GM20431 (cell line): ENCODE results near the gene ZNF341.
"Not testable (repeated sequence)": the region's sequence is repeated elsewhere in the genome, so short reads cannot be mapped to it uniquely, and the experiment has no call there.

Source experiments
- in situ Hi-C: fragments of 300-500 bp; cut with MseI, MboI; formaldehyde crosslinking; loops from one replicate; pipeline ENCODE4 v1.15.0; 2020; ENCODE audit warnings: low sequenced_read_pairs; ENCODE audit not compliant: unreplicated experiment

ZNF341 gene

GRCh38 chr20:33731693-33732165 is at the start of gene ZNF341:
TSS of gene ZNF341 (plus strand) at chr20:33731996. CDS start at chr20:33732022, 26 bp downstream.
- in situ Hi-C loops: no loop called here

- in situ Hi-C loops: no loop called here
Measured at GRCh38 chr20:33684533-33685327, 47.1 kb upstream of the ZNF341 start.

- in situ Hi-C loops: no loop called here
Measured at GRCh38 chr20:33685328-33686099, 46.3 kb upstream of the ZNF341 start.

GRCh38 chr20:33686100-33686983 is 45.5 kb upstream of the ZNF341 start, which contains the start of gene E2F1:
TSS of gene E2F1 (minus strand) at chr20:33686385. CDS start at chr20:33686264, 121 bp downstream.
- in situ Hi-C loops: no loop called here

- in situ Hi-C loops: no loop called here
Measured at GRCh38 chr20:33686984-33687366, 44.8 kb upstream of the ZNF341 start.

- in situ Hi-C loops: no loop called here
Measured at GRCh38 chr20:33687370-33687915, 44.4 kb upstream of the ZNF341 start.

- in situ Hi-C loops: no loop called here
Measured at GRCh38 chr20:33687993-33688937, 43.5 kb upstream of the ZNF341 start.

GRCh38 chr20:33688938-33689424 is 42.8 kb upstream of the ZNF341 start:
- in situ Hi-C loops: no loop called here

GRCh38 chr20:33689493-33689892 is 42.3 kb upstream of the ZNF341 start:
- in situ Hi-C loops: no loop called here

- in situ Hi-C loops: no loop called here
Measured at GRCh38 chr20:33689973-33690372, 41.8 kb upstream of the ZNF341 start.

- in situ Hi-C loops: no loop called here
Measured at GRCh38 chr20:33693289-33693688, 38.5 kb upstream of the ZNF341 start.

- in situ Hi-C loops: no loop called here
Measured at GRCh38 chr20:33693741-33694638, 37.8 kb upstream of the ZNF341 start.

- in situ Hi-C loops: no loop called here
Measured at GRCh38 chr20:33694639-33695012, 37.2 kb upstream of the ZNF341 start.

GRCh38 chr20:33696448-33696847 is 35.3 kb upstream of the ZNF341 start:
- in situ Hi-C loops: no loop called here

- in situ Hi-C loops: no loop called here
Measured at GRCh38 chr20:33697129-33697528, 34.7 kb upstream of the ZNF341 start.

- in situ Hi-C loops: not testable (repeated sequence)
Measured at GRCh38 chr20:33698966-33699365, 32.8 kb upstream of the ZNF341 start.

- in situ Hi-C loops: not testable (repeated sequence)
Measured at GRCh38 chr20:33700696-33701441, 30.9 kb upstream of the ZNF341 start.
